ENCODE data around the gene COL23A1.

- TF ChIP-seq CTCF (IDR thresholded peaks at IDR 0.05) (no peak), POLR2A (IDR thresholded peaks at IDR 0.05) (no peak)
Measured at GRCh38 chr5:178333821-178334481, 256.2 kb downstream of the COL23A1 start.

All from lower leg skin (tissue), 3 donors.